Measurements from ENCODE around the gene AMMECR1L.

DNA sequence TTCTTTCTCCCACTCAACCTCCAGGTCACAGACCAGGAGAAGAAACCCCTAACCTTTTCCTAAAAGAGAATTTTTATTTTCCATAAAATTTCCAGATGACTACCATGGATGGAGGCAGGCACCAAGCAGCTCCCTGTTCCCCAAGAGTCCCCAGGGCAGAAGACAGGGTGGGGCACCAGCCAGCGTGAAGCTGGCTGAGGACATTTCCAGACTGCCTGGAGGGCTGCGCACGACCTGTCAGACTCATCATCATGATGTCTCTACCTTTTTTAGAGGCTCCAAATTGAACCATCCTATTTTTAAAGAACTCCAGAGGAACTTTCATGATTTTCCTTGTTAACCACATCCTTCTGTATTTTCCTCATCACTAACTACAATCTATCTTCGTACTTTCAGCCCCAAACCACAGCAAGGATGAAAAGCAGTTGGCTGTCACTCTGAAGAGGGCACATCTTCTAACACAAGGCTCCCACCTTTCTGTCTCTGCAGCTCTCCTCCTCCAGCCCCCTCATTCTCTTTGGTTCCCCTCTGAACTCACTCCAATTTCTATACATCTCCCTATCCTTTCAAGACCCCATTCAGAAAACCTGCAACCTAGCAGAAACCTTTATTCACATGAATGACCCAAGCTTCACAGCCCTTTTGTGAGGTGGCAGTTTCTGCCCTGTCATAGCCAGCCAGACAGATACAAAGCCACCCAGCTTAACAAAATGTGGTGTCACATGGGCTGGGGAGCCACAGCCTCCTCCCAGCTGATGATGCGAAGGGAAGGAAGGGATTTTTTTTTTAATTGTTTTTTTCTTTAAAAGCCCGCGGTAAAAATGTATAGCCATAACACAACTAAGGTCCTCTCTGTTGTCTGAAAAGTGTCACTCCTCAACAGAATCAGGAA, 11.1 kb downstream of the AMMECR1L start:
- TF ChIP-seq, protein P1, sequence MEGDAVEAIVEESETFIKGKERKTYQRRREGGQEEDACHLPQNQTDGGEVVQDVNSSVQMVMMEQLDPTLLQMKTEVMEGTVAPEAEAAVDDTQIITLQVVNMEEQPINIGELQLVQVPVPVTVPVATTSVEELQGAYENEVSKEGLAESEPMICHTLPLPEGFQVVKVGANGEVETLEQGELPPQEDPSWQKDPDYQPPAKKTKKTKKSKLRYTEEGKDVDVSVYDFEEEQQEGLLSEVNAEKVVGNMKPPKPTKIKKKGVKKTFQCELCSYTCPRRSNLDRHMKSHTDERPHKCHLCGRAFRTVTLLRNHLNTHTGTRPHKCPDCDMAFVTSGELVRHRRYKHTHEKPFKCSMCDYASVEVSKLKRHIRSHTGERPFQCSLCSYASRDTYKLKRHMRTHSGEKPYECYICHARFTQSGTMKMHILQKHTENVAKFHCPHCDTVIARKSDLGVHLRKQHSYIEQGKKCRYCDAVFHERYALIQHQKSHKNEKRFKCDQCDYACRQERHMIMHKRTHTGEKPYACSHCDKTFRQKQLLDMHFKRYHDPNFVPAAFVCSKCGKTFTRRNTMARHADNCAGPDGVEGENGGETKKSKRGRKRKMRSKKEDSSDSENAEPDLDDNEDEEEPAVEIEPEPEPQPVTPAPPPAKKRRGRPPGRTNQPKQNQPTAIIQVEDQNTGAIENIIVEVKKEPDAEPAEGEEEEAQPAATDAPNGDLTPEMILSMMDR (CRISPR knock-in tag; IDR thresholded peaks at IDR 0.05): no peak
- TF ChIP-seq, protein P2, sequence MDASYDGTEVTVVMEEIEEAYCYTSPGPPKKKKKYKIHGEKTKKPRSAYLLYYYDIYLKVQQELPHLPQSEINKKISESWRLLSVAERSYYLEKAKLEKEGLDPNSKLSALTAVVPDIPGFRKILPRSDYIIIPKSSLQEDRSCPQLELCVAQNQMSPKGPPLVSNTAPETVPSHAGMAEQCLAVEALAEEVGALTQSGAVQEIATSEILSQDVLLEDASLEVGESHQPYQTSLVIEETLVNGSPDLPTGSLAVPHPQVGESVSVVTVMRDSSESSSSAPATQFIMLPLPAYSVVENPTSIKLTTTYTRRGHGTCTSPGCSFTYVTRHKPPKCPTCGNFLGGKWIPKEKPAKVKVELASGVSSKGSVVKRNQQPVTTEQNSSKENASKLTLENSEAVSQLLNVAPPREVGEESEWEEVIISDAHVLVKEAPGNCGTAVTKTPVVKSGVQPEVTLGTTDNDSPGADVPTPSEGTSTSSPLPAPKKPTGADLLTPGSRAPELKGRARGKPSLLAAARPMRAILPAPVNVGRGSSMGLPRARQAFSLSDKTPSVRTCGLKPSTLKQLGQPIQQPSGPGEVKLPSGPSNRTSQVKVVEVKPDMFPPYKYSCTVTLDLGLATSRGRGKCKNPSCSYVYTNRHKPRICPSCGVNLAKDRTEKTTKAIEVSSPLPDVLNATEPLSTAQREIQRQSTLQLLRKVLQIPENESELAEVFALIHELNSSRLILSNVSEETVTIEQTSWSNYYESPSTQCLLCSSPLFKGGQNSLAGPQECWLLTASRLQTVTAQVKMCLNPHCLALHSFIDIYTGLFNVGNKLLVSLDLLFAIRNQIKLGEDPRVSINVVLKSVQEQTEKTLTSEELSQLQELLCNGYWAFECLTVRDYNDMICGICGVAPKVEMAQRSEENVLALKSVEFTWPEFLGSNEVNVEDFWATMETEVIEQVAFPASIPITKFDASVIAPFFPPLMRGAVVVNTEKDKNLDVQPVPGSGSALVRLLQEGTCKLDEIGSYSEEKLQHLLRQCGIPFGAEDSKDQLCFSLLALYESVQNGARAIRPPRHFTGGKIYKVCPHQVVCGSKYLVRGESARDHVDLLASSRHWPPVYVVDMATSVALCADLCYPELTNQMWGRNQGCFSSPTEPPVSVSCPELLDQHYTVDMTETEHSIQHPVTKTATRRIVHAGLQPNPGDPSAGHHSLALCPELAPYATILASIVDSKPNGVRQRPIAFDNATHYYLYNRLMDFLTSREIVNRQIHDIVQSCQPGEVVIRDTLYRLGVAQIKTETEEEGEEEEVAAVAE (CRISPR knock-in tag; IDR thresholded peaks at IDR 0.05; ENCODE audit: borderline replicate concordance): no peak
- TF ChIP-seq ZNF639 (CRISPR knock-in tag; conservative IDR thresholded peaks at IDR 0.05) (no peak), ZNF749 (CRISPR knock-in tag; IDR thresholded peaks at IDR 0.05; ENCODE audit: borderline replicate concordance) (no peak), NCOA2 (CRISPR knock-in tag; IDR thresholded peaks at IDR 0.05) (no peak), ZBTB4 (CRISPR knock-in tag; IDR thresholded peaks at IDR 0.05; ENCODE audit: borderline replicate concordance) (no peak), POLR2AphosphoS5 (IDR thresholded peaks at IDR 0.05; ENCODE audit: low read depth, low read length) (no peak), ZNF274 (CRISPR knock-in tag; IDR thresholded peaks at IDR 0.05) (no peak)

All from HepG2 (cell line).